ENCODE data around the gene GAS2L1. TPM values are rescaled to one million over a fixed set of nuclear protein-coding genes. Genes with fewer than 3 reads are reported as not detected.

GAS2L1 gene
- total RNA-seq (2012; rRNA removed), result 15.7 and 17.9 TPM in 2 replicates

DNA sequence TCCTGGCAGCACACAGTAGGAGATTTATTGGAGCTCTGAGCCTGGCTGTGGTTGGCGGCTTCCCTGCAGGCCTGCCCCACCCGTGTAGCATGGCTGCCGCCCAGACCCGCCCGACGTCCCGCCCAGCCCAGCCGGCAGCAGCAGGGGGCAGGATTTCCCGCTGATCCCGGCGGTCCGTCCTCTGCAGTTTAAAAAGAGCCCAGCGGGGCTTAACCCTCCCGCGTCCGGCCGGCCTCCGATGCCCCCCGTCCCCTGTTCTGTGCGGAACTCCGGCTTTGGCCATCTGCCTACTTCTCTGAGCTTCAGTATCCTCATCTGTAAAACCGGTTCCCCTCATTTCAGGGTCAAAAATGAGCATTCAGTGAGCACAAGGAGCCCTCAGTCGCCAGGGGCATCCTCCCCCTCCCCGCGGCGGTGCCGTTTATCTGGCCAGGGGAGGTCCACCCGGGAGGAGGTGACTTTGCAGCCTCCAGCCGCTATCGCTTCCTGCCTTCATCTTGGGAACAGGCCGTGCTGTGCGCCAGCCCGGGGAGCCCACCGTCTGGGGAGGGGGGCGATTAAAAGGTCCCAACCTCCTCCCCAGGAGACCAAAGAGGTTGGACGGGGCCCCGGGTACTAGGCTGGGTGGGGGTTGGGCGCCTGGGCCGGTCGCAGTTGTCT, at the start of gene GAS2L1:
TSS of gene GAS2L1 (plus strand) at position 476 of the 660 bp plus-strand sequence. CDS start 1,456 bp downstream, outside the sequence.
- peak within 1 kb of the TSS; percentile 90 for H3K4me3 ChIP-seq (ENCODE audit: low read length)
- H3K9ac ChIP-seq (ENCODE audit: low read depth, low read length), result peak within 1 kb of the TSS; percentile 87
- H3K27me3 ChIP-seq (ENCODE audit: control insufficient read depth, insufficient read depth, low read length), result no peaks in the 10 kb centered on the region
- peaks cover 40% of the 10 kb centered on the region for H3K4me1 ChIP-seq (ENCODE audit: control insufficient read depth, insufficient read depth, low read length)
- peak within 1 kb of the TSS; percentile 99 for H3K4me2 ChIP-seq (ENCODE audit: low read length)
- H3K36me3 ChIP-seq (ENCODE audit: insufficient read depth, low read length), result peaks cover 4% of the 10 kb centered on the region
- H3K9me3 ChIP-seq (replicated peaks; ENCODE audit: low read length), result no peaks in the 10 kb centered on the region

DNA sequence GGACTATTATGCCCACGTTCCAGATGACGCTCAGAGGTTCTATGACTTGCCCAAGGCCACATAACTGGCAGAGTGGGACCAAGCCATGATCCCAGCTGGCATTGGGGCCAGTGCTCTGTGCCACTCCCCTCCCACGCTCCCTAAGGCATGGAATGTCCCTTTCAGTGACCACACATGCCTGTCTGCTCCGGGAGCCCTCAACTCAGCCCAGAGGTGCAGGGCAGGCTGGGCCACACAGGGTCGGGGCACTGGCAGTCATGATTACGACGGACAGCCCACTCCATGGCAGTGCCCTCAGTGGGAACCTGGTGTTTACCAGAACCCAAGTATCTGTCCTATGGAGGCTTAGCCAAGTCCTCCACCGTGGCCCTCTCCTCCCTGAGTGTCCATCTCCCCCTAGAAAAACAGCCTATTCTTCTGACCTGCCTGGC, 48.7 kb upstream of the GAS2L1 start:
- Histone ChIP-seq H3K9me3 (replicated peaks; ENCODE audit: low read length) (no peaks in the 10 kb centered on the region), H3K9ac (ENCODE audit: low read depth, low read length) (no peak overlapping the region), H3K4me3 (ENCODE audit: low read length) (no peak overlapping the region), H3K36me3 (ENCODE audit: insufficient read depth, low read length) (no peaks in the 10 kb centered on the region), H3K27me3 (ENCODE audit: control insufficient read depth, insufficient read depth, low read length) (peaks cover 6% of the 10 kb centered on the region), H3K4me1 (ENCODE audit: control insufficient read depth, insufficient read depth, low read length) (no peaks in the 10 kb centered on the region), H3K4me2 (ENCODE audit: low read length) (no peak overlapping the region)

DNA sequence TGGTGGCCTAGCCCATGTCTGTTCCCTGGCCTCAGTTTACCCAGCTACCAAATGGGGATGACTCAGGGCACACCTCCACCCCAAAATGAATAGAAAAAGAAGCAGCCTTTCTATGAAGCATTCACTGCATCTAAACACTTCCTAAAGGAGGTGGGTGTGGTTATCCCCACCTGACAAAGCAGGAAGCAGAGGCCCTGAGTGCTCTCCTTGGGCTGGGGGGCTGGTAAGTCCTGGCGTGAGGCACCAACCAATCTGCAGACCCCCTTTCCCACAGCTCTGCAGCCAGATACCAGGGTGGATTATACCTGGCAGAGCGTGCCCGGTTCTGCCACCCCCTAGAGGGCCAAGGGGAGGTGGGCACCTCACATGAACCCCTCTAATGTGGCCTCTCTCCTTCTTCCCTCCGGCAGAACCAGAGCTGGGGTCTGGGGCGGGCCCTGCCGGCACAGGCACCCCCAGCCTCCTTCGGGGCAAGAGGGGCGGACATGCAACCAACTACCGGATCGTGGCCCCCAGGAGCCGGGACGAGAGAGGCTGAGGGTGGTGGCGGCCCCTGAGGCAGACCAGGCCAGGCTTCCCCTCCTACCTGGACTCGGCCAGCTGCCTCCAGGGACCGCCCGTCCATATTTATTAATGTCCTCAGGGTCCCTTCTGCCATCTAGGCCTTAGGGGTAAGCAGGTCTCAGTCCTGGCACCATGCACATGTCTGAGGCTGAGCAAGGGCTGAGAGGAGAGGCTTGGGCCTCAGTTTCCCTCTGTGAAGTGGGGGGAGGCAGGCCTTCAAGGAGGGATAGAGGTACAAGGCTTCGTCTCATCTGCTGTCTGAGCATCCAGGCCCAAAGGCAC, 47.8 kb upstream of the GAS2L1 start:
- no peak overlapping the region for H3K4me3 ChIP-seq (ENCODE audit: low read length)
- H3K27me3 ChIP-seq (ENCODE audit: control insufficient read depth, insufficient read depth, low read length), result peaks cover 4% of the 10 kb centered on the region
- H3K9ac ChIP-seq (ENCODE audit: low read depth, low read length), result no peak overlapping the region
- H3K36me3 ChIP-seq (ENCODE audit: insufficient read depth, low read length), result no peaks in the 10 kb centered on the region
- no peaks in the 10 kb centered on the region for H3K4me1 ChIP-seq (ENCODE audit: control insufficient read depth, insufficient read depth, low read length)
- no peaks in the 10 kb centered on the region for H3K9me3 ChIP-seq (replicated peaks; ENCODE audit: low read length)
- no peak overlapping the region for H3K4me2 ChIP-seq (ENCODE audit: low read length)

DNA sequence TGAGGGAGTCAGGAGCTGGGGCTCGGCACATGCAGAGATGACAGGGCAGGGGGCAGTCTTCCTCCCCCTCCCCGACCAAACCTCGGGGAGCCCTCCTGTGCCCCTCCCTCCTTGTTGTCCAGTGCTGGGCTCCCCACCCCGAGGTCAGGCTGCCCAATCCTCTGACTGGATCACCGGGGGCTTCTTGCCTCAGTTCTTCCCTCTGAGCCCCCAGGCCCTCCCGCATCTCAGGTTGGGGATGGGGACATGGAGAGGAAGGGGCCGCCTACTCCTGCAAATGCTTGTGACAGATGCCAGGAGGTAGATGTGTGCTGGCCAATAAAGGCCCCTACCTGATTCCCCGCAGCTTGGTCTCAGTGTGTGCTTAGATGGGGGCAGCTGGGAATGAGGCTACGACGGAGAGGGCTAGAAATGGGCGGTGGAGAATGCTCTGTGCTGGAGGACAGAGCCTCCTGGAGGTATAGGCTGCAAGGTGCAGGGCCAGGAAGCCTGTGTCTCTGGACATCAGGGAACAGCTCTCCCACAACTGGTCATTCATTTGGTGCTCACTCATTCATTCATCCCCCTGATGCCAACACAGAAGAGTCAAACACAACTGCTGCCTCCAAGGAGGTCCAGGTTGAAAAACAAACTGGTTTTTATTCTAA, 47.1 kb upstream of the GAS2L1 start:
- no peaks in the 10 kb centered on the region for H3K4me1 ChIP-seq (ENCODE audit: control insufficient read depth, insufficient read depth, low read length)
- H3K4me2 ChIP-seq (ENCODE audit: low read length), result no peak overlapping the region
- peaks cover 5% of the 10 kb centered on the region for H3K36me3 ChIP-seq (ENCODE audit: insufficient read depth, low read length)
- no peaks in the 10 kb centered on the region for H3K9me3 ChIP-seq (replicated peaks; ENCODE audit: low read length)
- no peaks in the 10 kb centered on the region for H3K27me3 ChIP-seq (ENCODE audit: control insufficient read depth, insufficient read depth, low read length)
- no peak overlapping the region for H3K4me3 ChIP-seq (ENCODE audit: low read length)
- H3K9ac ChIP-seq (ENCODE audit: low read depth, low read length), result no peak overlapping the region

DNA sequence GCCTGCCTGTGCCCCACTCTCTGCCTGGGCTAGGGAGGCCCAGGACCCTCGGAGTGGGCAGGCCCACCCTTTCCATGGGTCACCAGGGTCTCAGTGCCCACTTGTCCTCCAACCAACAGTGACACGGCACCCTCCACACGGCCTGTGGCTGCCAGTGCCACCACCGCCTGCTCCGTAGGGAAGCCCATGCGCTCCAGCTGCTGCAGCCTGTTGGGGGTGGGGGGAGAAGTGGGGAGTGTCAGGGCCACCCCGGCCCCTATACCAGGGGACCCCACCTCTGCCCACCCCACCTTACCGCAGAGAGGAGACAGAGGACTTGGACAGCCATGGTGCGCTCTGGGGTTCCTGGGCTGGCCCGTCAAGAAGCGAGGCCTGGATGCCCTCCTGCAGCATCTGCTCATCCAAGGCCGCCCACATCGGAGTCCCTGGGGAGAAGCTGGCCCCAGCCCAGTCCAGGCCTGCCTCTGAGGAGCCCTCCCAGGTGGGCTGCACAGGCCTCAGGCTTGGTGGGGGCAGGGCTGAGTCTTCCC, 46.4 kb upstream of the GAS2L1 start:
- Histone ChIP-seq H3K36me3 (ENCODE audit: insufficient read depth, low read length) (peaks cover 7% of the 10 kb centered on the region), H3K27me3 (ENCODE audit: control insufficient read depth, insufficient read depth, low read length) (no peaks in the 10 kb centered on the region), H3K4me3 (ENCODE audit: low read length) (no peak overlapping the region), H3K4me2 (ENCODE audit: low read length) (no peak overlapping the region), H3K4me1 (ENCODE audit: control insufficient read depth, insufficient read depth, low read length) (no peaks in the 10 kb centered on the region), H3K9ac (ENCODE audit: low read depth, low read length) (no peak overlapping the region), H3K9me3 (replicated peaks; ENCODE audit: low read length) (no peaks in the 10 kb centered on the region)

DNA sequence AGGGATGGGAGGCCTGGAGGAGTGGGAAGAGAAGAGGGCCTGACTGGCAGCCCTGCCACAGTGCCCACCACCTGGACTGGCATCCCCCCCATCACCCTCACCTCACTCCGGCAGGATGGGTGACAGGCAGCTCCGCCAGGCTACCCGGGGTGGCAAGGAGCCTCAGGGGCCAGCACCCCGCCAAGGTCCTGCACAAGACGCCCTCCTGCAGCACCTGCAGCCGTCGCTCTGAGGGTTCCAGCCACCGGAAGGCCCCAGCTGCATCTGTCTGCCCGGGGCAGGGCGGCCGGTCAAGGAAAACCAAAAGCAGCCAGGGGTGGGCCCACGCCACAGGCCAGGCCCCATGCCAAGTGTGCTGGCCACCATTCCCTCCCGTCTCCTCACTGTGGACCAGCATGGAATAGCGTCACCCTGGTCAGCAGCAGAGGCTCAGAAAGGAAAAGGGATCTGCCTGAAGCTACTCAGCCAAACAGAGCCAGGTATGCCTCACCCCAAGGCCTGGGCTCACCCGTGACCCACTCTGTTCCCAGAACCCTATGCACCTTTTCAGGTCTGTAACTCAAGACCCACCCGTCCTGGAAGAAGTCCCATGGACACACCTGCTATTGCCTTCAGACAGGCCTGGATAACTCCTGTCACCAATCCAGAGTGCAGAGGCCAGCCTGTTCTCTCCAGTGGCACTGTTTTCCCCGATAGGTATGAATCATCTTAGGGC, 45.7 kb upstream of the GAS2L1 start:
- no peak overlapping the region for H3K9ac ChIP-seq (ENCODE audit: low read depth, low read length)
- peaks cover 14% of the 10 kb centered on the region for H3K36me3 ChIP-seq (ENCODE audit: insufficient read depth, low read length)

DNA sequence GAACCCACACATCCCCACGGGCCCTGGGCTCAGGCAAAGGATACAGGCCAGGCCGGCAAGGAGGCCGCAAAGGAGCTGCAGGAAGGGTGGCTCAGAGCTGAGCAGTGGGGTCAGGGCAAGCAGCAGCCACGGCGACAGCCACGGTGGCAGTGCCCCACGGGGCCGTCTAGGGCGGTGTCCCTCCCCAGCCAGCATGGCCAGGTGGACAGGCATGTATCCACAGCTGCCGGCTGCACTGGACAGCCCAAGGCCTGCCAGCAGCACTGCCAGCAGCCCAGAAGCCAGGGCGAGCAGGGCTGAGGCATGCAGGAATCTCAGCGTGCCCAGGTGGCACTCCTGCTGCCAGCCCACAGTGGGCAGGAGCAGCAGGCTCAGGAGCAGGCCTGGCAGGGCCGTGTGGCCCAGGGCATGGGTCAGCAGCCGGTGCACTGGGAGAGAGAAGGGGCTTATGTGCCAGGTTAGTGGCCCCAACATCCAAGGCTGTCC, 42.6 kb upstream of the GAS2L1 start:
- H3K4me1 ChIP-seq (ENCODE audit: control insufficient read depth, insufficient read depth, low read length), result peaks cover 13% of the 10 kb centered on the region
- H3K9me3 ChIP-seq (replicated peaks; ENCODE audit: low read length), result no peaks in the 10 kb centered on the region
- no peak overlapping the region for H3K9ac ChIP-seq (ENCODE audit: low read depth, low read length)
- H3K36me3 ChIP-seq (ENCODE audit: insufficient read depth, low read length), result peaks cover 14% of the 10 kb centered on the region
- no peak overlapping the region for H3K4me2 ChIP-seq (ENCODE audit: low read length)
- no peaks in the 10 kb centered on the region for H3K27me3 ChIP-seq (ENCODE audit: control insufficient read depth, insufficient read depth, low read length)
- no peak overlapping the region for H3K4me3 ChIP-seq (ENCODE audit: low read length)

More for the DNA sequence above, 45.7 kb upstream of the GAS2L1 start:
- Histone ChIP-seq H3K9me3 (replicated peaks; ENCODE audit: low read length) (no peaks in the 10 kb centered on the region), H3K4me1 (ENCODE audit: control insufficient read depth, insufficient read depth, low read length) (no peaks in the 10 kb centered on the region), H3K27me3 (ENCODE audit: control insufficient read depth, insufficient read depth, low read length) (no peaks in the 10 kb centered on the region), H3K4me2 (ENCODE audit: low read length) (no peak overlapping the region), H3K4me3 (ENCODE audit: low read length) (no peak overlapping the region)

DNA sequence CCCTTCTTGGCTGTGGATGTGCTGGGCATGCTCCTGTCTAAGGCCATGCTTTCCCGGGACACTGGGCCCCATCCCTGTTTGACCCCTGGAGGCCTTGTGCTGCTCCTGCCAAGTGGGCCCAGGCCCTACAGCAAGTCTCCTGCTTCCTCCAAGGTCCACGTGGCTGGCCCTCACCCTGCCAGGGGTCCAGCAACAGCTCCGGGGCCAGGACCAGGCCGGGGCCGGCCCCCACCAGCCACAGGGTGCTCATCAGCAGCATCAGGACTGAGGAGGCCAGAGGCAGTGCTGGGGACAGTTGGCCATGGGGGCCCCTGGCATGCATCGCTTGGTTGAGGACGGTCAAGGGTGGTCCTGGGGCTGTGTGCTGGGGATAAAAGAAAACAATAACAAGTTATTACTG, 41.1 kb upstream of the GAS2L1 start:
- Histone ChIP-seq H3K4me2 (ENCODE audit: low read length) (no peak overlapping the region), H3K4me1 (ENCODE audit: control insufficient read depth, insufficient read depth, low read length) (peaks cover 20% of the 10 kb centered on the region), H3K27me3 (ENCODE audit: control insufficient read depth, insufficient read depth, low read length) (no peaks in the 10 kb centered on the region), H3K9me3 (replicated peaks; ENCODE audit: low read length) (no peaks in the 10 kb centered on the region), H3K9ac (ENCODE audit: low read depth, low read length) (no peak overlapping the region), H3K4me3 (ENCODE audit: low read length) (no peak overlapping the region), H3K36me3 (ENCODE audit: insufficient read depth, low read length) (peaks cover 27% of the 10 kb centered on the region)

DNA sequence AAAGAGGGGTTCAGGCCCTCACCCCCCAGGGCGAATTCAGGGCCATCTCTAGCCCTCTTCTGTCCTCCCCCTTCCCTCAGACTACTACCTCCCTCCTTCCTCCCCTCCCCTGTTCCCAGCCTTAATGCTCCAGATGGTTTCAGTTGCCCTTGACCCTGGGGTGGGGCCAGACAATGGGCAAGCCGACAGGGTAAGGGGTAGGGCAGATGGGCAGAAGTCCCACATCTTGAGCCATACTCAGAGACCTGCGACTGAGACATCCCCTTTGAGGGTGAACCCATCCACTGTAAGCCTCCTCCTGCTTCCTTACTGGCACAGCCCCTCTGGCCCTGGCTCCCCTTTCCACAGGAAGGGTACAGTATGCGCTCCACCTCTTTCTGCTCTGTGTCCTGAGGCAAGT, 40.5 kb upstream of the GAS2L1 start:
- Histone ChIP-seq H3K9ac (ENCODE audit: low read depth, low read length) (peak overlapping the region; percentile 98), H3K27me3 (ENCODE audit: control insufficient read depth, insufficient read depth, low read length) (no peaks in the 10 kb centered on the region), H3K4me2 (ENCODE audit: low read length) (peak overlapping the region; percentile 90), H3K4me1 (ENCODE audit: control insufficient read depth, insufficient read depth, low read length) (peaks cover 26% of the 10 kb centered on the region), H3K9me3 (replicated peaks; ENCODE audit: low read length) (no peaks in the 10 kb centered on the region), H3K4me3 (ENCODE audit: low read length) (no peak overlapping the region), H3K36me3 (ENCODE audit: insufficient read depth, low read length) (peaks cover 29% of the 10 kb centered on the region)

DNA sequence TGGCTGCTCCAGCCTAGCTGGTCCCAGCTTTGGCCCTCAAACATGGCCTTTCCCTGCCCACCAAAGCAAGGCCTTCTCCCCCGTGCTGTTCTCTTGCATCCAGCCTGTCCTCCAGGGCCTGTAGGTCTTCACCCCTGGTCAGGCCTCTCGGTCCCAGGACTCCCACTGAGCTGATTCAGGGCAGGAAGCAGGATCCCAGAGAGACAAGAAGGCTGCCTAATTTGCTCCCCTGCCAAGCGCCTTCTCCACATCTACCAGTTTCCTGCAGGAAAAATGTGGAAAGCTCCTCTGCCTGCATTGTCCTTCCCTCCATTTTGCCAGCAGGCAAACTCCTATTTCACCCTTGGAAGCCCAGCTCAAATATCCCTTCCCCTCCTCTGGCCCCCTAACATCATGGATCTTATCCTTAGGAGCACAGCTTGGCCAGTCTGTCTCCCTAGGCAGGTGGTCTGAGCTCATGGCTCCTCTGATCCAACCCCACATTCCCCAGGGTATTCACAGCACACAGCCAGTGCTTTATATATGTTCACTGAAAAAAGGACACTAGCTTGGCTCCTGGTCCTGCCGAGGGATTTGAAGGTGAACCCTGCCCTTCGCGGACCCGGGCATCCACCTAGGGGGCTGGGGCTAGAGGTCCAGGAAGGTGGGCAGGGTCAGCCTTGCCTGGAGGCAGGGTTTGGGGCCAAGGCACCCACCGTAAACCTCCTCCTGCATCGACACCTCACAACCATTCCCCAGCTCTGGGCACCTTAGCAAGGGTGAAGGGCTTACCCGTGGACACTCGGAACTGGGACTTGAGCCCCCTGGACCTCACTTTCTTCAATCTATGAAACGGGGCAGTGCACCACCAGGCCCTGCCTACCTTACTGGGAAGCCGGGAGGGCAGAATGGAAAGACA, 39.6 kb upstream of the GAS2L1 start:
- Histone ChIP-seq H3K4me1 (ENCODE audit: control insufficient read depth, insufficient read depth, low read length) (peaks cover 35% of the 10 kb centered on the region), H3K4me3 (ENCODE audit: low read length) (peak overlapping the region; percentile 81), H3K9ac (ENCODE audit: low read depth, low read length) (peak overlapping the region; percentile 98), H3K27me3 (ENCODE audit: control insufficient read depth, insufficient read depth, low read length) (no peaks in the 10 kb centered on the region), H3K36me3 (ENCODE audit: insufficient read depth, low read length) (peaks cover 30% of the 10 kb centered on the region), H3K9me3 (replicated peaks; ENCODE audit: low read length) (no peaks in the 10 kb centered on the region), H3K4me2 (ENCODE audit: low read length) (peak overlapping the region; percentile 90)
